Fibroblast of skin of right quadriceps (primary cell): ENCODE data around the gene AQP10.
A peak's percentile ranks its signal among the peaks of the same experiment; 100 is the strongest.
"Not testable (repeated sequence)": the region's sequence is repeated elsewhere in the genome, so short reads cannot be mapped to it uniquely, and the experiment has no call there.

Experiments
- DNase-seq: peaks from one replicate; pipeline ENCODE4 v3.0.0-alpha.2; 2013

The AQP10 gene

GRCh38 chr1:154324669-154325582 lies 4.0 kb downstream of the AQP10 start, which contains the start of gene ATP8B2:
Gene ATP8B2 (plus strand): TSS chr1:154325525. CDS start chr1:154328142, 2,617 bp downstream.
- peak; percentile 79 for DNase-seq

GRCh38 chr1:154325583-154326545 lies 5.0 kb downstream of the AQP10 start:
- DNase-seq: peak; percentile 88

GRCh38 chr1:154326546-154327465 lies 5.9 kb downstream of the AQP10 start:
- DNase-seq: peak; percentile 76

- no peak for DNase-seq
Measured at GRCh38 chr1:154327466-154328317, 6.8 kb downstream of the AQP10 start.

- DNase-seq: peak; percentile 67
Measured at GRCh38 chr1:154328318-154329151, 7.6 kb downstream of the AQP10 start.

- peak; percentile 69 for DNase-seq
Measured at GRCh38 chr1:154329152-154329521, 8.2 kb downstream of the AQP10 start.

GRCh38 chr1:154329551-154330131 lies 8.7 kb downstream of the AQP10 start:
- DNase-seq: peak; percentile 22

- no peak for DNase-seq
Measured at GRCh38 chr1:154330669-154331068, 9.8 kb downstream of the AQP10 start.

- no peak for DNase-seq
Measured at GRCh38 chr1:154334079-154335024, 13.5 kb downstream of the AQP10 start.

GRCh38 chr1:154335025-154335714 lies 14.3 kb downstream of the AQP10 start:
- DNase-seq: peak; percentile 79

GRCh38 chr1:154337253-154337894 lies 16.5 kb downstream of the AQP10 start:
- no peak for DNase-seq

- no peak for DNase-seq
Measured at GRCh38 chr1:154338875-154339274, 18.0 kb downstream of the AQP10 start.

GRCh38 chr1:154341366-154341765 lies 20.5 kb downstream of the AQP10 start:
- not testable (repeated sequence) for DNase-seq

GRCh38 chr1:154342132-154342531 lies 21.2 kb downstream of the AQP10 start:
- DNase-seq: no peak

- DNase-seq: no peak
Measured at GRCh38 chr1:154342836-154343472, 22.1 kb downstream of the AQP10 start.

GRCh38 chr1:154344977-154345837 lies 24.3 kb downstream of the AQP10 start:
- DNase-seq: peak; percentile 36
